ENCODE data around the gene PGBD4. TPM values are rescaled to one million over a fixed set of nuclear protein-coding genes. Genes with fewer than 3 reads are reported as not detected.

Gene PGBD4
- total and polyA plus RNA-seq, 2 of the 13 experiments (the other 11 are each of a cell fraction or from before 2014, with no cell fraction given), result 1.4 to 1.7 TPM

DNA sequence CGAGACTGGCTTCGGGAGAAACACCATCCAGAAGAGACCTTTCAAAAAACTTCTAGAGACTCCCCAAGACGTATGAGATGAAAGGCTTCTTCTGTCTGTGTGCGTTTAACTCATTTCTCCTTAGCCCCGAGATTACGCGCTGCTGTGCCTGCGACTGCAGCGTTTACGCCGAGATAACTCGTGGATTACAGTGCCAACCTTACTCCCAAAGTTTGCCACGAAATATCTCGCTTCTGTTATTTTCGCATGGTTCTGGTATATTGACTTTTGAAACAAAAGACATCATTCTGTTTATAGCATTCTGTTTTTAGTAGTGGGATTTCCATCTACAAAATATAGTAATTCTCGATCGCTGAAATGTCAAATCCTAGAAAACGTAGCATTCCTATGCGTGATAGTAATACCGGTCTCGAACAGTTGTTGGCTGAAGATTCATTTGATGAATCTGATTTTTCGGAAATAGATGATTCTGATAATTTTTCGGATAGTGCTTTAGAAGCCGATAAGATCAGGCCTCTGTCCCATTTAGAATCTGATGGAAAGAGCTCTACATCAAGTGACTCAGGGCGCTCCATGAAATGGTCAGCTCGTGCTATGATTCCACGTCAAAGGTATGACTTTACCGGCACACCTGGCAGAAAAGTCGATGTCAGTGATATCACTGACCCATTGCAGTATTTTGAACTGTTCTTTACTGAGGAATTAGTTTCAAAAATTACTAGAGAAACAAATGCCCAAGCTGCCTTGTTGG is 467 bp downstream of the PGBD4 start (continued):
- TF ChIP-seq, protein P1, sequence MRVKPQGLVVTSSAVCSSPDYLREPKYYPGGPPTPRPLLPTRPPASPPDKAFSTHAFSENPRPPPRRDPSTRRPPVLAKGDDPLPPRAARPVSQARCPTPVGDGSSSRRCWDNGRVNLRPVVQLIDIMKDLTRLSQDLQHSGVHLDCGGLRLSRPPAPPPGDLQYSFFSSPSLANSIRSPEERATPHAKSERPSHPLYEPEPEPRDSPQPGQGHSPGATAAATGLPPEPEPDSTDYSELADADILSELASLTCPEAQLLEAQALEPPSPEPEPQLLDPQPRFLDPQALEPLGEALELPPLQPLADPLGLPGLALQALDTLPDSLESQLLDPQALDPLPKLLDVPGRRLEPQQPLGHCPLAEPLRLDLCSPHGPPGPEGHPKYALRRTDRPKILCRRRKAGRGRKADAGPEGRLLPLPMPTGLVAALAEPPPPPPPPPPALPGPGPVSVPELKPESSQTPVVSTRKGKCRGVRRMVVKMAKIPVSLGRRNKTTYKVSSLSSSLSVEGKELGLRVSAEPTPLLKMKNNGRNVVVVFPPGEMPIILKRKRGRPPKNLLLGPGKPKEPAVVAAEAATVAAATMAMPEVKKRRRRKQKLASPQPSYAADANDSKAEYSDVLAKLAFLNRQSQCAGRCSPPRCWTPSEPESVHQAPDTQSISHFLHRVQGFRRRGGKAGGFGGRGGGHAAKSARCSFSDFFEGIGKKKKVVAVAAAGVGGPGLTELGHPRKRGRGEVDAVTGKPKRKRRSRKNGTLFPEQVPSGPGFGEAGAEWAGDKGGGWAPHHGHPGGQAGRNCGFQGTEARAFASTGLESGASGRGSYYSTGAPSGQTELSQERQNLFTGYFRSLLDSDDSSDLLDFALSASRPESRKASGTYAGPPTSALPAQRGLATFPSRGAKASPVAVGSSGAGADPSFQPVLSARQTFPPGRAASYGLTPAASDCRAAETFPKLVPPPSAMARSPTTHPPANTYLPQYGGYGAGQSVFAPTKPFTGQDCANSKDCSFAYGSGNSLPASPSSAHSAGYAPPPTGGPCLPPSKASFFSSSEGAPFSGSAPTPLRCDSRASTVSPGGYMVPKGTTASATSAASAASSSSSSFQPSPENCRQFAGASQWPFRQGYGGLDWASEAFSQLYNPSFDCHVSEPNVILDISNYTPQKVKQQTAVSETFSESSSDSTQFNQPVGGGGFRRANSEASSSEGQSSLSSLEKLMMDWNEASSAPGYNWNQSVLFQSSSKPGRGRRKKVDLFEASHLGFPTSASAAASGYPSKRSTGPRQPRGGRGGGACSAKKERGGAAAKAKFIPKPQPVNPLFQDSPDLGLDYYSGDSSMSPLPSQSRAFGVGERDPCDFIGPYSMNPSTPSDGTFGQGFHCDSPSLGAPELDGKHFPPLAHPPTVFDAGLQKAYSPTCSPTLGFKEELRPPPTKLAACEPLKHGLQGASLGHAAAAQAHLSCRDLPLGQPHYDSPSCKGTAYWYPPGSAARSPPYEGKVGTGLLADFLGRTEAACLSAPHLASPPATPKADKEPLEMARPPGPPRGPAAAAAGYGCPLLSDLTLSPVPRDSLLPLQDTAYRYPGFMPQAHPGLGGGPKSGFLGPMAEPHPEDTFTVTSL (CRISPR knock-in tag; IDR thresholded peaks at IDR 0.05; ENCODE audit: borderline replicate concordance), result no peak
- TF ChIP-seq FOXC1 (CRISPR knock-in tag; IDR thresholded peaks at IDR 0.05; ENCODE audit: borderline replicate concordance) (no peak), RFX5 (IDR thresholded peaks at IDR 0.05; ENCODE audit: low read depth, low read length) (no peak), YEATS4 (CRISPR knock-in tag; IDR thresholded peaks at IDR 0.05; ENCODE audit: borderline replicate concordance) (peak; percentile 25; the same call in 1 of the 2 replicates), RBM39 (IDR thresholded peaks at IDR 0.05; ENCODE audit: low read depth, low read length, poor library complexity, severe bottlenecking) (no peak), ZNF333 (CRISPR knock-in tag; IDR thresholded peaks at IDR 0.05; ENCODE audit: borderline replicate concordance) (no peak), PAF1 (CRISPR knock-in tag; IDR thresholded peaks at IDR 0.05) (no peak), ZNF792 (CRISPR knock-in tag; IDR thresholded peaks at IDR 0.05) (no peak), SRSF4 (IDR thresholded peaks at IDR 0.05; ENCODE audit: low read depth, low read length, poor library complexity, severe bottlenecking) (peak; percentile 99), POLR2AphosphoS5 (IDR thresholded peaks at IDR 0.05; ENCODE audit: low read depth, low read length) (no peak), CHD4 (IDR thresholded peaks at IDR 0.05; ENCODE audit: borderline replicate concordance, low read length) (no peak), MAFK (conservative IDR thresholded peaks at IDR 0.05 in 1 of 2, IDR thresholded peaks at IDR 0.05 in 1 of 2; ENCODE audit: low read length in 2 of 2) (no peak), KMT2A (CRISPR knock-in tag; IDR thresholded peaks at IDR 0.05) (0 out of 2 replicates have a peak, but pooled peaks have one; percentile 9)
- TF ChIP-seq, protein P2, sequence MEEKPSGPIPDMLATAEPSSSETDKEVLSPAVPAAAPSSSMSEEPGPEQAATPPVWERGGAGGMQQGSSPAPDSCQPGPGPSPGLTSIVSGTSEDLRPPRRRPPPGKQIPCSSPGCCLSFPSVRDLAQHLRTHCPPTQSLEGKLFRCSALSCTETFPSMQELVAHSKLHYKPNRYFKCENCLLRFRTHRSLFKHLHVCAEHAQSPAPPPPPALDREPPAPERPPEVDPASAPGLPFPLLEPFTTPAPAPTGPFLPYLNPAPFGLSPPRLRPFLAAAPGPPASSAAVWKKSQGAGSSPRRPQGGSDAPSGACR (CRISPR knock-in tag; IDR thresholded peaks at IDR 0.05), result 0 out of 2 replicates have a peak, but pooled peaks have one; percentile 10
- TF ChIP-seq, protein P3, sequence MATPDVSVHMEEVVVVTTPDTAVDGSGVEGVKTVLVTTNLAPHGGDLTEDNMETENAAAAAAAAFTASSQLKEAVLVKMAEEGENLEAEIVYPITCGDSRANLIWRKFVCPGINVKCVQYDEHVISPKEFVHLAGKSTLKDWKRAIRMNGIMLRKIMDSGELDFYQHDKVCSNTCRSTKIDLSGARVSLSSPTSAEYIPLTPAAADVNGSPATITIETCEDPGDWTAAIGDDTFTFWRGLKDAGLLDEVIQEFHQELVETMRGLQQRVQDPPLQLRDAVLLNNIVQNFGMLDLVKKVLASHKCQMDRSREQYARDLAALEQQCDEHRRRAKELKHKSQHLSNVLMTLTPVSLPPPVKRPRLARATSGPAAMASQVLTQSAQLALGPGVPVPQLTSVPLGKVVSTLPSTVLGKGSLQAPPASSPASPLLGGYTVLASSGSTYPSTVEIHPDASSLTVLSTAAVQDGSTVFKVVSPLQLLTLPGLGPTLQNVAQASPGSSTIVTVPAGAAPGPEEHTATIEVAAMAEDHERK (CRISPR knock-in tag; IDR thresholded peaks at IDR 0.05; ENCODE audit: low read depth), result peak; percentile 30; the same call in 1 of the 2 replicates
- TF ChIP-seq, protein P4, sequence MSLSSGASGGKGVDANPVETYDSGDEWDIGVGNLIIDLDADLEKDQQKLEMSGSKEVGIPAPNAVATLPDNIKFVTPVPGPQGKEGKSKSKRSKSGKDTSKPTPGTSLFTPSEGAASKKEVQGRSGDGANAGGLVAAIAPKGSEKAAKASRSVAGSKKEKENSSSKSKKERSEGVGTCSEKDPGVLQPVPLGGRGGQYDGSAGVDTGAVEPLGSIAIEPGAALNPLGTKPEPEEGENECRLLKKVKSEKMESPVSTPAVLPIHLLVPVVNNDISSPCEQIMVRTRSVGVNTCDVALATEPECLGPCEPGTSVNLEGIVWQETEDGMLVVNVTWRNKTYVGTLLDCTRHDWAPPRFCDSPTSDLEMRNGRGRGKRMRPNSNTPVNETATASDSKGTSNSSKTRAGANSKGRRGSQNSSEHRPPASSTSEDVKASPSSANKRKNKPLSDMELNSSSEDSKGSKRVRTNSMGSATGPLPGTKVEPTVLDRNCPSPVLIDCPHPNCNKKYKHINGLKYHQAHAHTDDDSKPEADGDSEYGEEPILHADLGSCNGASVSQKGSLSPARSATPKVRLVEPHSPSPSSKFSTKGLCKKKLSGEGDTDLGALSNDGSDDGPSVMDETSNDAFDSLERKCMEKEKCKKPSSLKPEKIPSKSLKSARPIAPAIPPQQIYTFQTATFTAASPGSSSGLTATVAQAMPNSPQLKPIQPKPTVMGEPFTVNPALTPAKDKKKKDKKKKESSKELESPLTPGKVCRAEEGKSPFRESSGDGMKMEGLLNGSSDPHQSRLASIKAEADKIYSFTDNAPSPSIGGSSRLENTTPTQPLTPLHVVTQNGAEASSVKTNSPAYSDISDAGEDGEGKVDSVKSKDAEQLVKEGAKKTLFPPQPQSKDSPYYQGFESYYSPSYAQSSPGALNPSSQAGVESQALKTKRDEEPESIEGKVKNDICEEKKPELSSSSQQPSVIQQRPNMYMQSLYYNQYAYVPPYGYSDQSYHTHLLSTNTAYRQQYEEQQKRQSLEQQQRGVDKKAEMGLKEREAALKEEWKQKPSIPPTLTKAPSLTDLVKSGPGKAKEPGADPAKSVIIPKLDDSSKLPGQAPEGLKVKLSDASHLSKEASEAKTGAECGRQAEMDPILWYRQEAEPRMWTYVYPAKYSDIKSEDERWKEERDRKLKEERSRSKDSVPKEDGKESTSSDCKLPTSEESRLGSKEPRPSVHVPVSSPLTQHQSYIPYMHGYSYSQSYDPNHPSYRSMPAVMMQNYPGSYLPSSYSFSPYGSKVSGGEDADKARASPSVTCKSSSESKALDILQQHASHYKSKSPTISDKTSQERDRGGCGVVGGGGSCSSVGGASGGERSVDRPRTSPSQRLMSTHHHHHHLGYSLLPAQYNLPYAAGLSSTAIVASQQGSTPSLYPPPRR (CRISPR knock-in tag; IDR thresholded peaks at IDR 0.05; ENCODE audit: borderline replicate concordance), result no peak

Data from HepG2 (cell line).